GM21737 (cell line): Measurements from ENCODE around the gene GLYATL3.

ENCODE experiments used
- ATAC-seq: cut with Tn5 transposase; IDR thresholded peaks from one replicate; pipeline ENCODE4 v1.9.1; 2021; ENCODE audit warnings: mild to moderate bottlenecking, moderate library complexity; ENCODE audit not compliant: unreplicated experiment

GLYATL3 gene

DNA sequence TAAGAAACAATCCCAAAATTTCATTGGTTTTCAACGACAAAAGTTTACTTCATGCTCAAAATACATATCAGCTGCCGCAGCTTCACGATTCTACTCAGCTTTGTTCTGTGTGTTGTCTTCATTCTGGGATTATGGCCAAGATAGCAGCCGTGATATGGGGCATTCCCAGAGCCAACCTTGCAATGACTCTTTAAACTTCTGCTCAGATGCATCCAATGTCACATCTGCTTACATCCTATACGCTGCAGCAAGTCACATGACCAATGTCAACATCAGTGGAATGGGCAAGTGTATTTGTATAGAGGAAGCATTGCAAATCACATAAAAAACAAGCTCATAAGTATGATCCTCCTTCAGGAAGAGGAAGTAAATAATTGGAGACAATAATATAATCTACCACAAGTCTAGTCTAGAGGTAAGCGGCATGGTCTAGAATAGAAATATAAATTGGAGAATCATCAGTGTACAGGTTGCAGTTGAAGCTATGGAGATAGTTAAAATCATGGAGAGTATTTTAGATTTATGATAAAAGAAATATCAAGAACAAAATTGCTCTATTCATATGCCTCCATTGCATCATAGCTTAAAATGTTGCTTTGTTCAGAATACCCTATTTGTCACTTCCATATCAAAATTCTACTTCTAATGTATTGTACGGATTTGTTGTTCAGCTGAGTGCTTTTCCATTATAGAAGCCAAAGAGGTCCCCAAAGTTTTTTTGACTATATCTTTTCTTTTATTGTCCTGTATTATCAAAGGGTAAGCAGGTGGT lies 43.5 kb downstream of the GLYATL3 start:
- ATAC-seq, result no peak

DNA sequence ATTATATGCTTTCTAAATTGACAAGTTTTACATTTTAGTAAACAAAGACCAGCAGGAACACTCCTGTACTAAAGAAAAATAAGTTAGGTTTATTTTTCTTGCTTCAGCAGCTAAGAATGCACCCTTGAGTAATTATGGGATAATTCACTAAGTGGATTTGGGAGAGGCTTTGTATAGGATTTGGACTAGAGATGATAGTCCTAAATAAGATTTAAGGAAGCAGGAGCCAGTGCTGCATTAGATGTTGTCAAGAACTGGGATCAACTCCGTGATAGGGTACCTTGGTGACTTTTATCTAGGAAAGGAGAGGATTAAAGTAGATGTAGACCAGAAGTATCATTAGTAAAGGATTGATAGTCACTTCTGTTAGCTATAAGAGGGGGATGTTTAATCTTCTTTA lies 46.6 kb downstream of the GLYATL3 start:
- ATAC-seq, result no peak

DNA sequence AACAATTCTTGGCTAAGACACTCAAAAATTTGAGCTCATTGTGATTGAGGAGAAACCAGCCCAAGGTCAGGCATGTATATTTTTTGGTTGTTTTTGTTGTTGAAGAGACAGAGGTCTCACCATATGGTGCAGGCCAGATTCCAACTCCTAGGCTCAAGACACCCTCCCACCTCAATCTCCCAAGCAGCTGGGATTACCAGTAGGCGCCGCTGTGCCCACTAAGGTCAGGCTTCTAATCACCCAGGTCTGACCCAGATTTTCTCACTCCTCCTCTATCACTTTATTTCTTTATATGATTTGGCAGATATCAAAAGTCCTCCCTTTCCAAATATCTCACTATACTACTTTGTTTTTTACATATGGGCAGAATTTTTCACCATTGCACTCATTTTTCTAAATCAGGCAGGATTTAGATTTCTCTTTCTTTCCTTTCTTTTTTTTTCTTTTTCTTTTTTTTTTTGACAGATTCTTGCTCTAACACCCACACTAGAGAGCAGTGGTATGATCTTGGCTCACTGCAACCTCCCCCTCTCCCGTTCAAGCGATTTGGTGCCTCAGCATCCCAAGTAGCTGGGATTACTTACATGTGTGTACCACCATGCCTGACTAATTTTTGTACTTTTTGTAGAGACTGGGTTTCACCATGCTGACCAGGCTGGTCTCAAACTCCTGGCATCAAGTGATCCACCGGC lies 49.0 kb downstream of the GLYATL3 start:
- no peak for ATAC-seq

DNA sequence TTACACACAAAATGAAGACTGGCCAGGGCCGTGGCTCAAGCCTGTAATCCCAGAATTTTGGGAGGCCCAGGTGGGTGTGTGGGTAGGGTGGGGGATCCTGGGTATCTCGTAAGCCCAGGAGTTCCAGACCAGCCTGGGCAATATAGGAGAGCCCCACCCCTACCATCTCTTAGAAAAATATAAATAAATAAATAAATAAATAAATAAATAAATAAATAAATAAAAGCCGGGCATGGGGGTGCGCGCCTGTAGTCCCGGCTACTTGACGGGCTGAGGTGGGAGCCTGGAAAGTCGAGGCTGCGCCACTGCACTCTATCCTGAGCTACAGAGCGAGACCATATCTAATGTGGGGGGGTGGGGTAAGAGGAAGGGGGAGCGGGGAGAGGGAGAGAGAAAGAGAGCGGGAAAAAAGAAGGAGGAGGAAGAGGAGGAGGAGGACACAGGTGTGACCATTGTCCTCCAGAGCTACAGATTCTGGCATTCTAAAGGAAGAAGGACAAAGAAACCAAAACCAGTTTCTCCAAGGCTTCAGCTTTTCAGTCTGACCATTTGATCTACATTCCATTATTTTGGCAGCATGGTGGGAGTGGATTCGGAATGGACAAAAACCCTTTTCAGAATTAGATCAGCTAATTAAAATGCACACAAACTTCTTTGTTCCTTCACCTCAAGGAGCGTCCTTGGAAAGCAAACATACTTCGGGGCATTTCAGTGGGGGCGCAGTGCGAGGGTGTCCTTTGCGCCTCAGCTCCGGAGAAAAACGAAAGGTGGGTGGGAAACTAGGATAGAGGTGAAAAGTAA lies 50.2 kb downstream of the GLYATL3 start:
- ATAC-seq, result no peak

GRCh38 chr6:49550492-49551077 lies 50.9 kb downstream of the GLYATL3 start, which contains the start of gene C6orf141:
Gene C6orf141 (plus strand): TSS chr6:49550668. CDS start chr6:49550793, 125 bp downstream.
- peak; percentile 70 for ATAC-seq

DNA sequence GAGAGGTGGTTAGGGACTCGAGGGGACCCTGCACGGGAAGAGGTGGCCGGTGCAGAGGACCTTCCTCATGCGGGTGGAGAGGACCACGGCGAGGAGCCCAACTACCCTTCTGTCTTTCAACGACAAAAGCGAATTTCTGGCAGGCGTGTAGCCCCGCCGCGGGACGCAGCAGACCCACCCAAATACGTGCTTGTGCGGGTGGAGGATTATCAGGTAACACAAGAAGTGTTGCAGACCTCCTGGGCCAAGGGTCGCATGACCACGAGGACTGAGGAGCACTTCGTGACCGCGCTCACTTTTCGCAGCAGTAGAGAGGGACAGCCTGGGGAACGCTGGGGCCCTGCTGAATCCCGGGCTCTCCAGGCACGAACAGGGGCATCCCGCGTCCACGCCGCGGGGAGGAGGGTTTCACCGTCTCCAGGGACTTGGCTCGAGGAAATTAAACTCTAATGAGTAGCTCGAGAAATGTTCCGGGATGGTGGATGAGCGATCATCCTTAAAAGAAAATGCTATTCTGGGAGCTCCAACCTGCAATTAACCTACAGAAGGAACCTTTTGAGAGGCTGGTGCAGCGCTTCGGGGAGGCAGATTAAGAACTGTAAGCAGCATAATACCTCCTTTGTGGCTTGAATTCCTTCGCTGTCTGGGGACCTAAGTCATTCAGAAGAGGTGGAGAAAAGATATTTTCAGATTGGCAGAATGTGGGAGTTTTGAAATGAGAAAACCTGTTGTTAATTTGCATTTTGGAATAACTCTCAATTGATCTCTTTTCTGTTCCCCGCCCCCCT lies 51.5 kb downstream of the GLYATL3 start:
- ATAC-seq, result peak; percentile 42

- ATAC-seq, result peak; percentile 49
These were observed 52.1 kb downstream of the GLYATL3 start for GRCh38 chr6:49551866-49552129.

GRCh38 chr6:49552596-49552995 lies 52.9 kb downstream of the GLYATL3 start:
- no peak for ATAC-seq

GRCh38 chr6:49553384-49553783 lies 53.7 kb downstream of the GLYATL3 start:
- no peak for ATAC-seq

DNA sequence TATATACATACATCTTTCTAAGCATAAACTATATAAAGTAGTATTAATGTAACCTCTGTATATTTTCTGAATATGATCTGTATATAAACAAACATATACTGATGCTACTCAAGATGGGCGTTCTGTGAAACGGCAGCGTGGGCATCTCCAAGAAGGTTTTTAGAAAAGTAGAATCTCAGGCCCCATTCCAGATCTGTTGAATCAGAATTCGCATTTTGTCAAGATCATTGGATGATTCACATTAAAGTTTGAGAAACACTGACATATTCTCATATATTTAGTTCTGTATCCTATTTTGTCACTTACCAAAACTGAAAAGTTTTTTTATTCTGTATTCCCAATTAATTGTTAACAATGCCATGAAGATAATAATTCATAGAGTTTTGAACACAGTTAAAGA lies 56.2 kb downstream of the GLYATL3 start:
- no peak for ATAC-seq

DNA sequence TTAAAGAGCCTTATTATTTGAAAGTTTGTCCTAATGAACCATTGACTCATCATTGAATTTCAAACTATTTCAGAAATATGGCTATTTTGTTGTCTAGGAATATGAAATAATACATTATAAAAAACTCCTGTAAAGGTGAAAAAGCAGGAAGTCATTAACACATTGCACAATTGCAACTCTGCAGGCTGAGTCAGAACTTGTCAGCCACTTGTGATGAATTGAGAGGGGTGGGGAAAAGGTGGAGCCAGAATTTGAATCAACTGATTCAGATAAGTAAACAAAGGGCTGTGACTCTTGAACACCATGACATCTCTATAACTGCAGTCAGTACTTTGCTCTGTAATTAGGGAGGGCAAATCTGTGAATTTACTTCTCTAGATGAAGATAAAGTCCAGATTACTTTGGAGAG lies 56.7 kb downstream of the GLYATL3 start:
- ATAC-seq, result no peak

- ATAC-seq, result no peak
These were observed 57.5 kb downstream of the GLYATL3 start for GRCh38 chr6:49557177-49557576.

DNA sequence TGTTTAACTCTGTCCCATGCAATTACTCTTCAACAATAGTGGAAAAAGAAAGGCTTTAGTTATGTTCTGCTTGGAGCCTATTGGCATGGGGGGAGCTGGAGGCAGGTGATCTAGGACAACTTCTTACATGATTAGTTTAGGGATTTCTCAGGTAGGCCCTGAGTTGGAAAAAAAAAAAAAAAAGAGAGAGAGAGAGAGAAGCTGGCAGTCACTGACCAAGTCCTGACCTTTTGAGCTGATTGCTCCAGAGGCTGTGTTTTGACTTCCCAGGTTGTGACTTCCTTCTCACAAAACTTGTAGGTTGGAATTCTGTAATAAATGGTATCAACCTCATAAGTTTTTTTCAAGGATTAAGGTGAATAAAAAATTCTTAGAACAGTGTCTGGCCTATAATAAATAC lies 58.5 kb downstream of the GLYATL3 start:
- no peak for ATAC-seq

GRCh38 chr6:49563006-49563886 lies 63.5 kb downstream of the GLYATL3 start:
- no peak for ATAC-seq

GRCh38 chr6:49564552-49564951 lies 64.8 kb downstream of the GLYATL3 start:
- ATAC-seq, result no peak

DNA sequence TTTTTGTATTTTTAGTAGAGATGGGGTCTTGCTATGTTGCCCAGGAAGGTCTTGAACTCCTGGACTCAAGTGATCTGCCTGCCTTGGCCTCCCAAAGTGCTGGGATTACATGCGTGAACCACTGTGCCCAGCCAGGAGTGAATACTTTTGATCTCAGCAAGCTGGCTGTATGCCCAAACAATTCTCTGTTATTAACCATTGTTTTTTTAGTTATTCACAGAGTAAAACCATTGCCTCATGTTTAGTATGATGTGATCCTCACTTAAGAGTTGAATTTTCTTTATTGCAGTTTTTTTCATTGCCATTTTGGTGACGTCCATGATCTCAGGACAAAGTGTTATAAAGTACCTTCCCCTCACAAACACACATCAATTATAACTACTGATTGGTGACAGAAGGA lies 65.5 kb downstream of the GLYATL3 start:
- no peak for ATAC-seq

DNA sequence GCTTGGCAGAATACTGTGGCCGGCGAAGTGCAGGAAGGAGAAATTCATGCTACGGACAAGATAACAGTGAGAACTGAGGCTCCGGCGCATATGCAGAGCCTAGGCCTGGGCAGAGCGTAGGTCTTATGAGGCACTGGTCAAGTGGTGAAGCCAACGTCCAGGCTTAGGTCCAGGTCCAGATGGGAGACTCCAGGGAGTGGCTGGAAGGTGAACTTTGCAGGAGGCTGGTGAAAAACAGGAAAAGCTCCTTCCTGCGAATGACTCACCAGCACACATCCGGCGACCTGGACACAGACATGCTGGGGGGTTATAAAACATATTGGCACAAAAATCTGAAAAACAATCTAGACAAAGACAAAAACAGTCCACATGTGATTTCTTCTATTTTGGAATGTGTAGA lies 66.1 kb downstream of the GLYATL3 start:
- ATAC-seq, result no peak

- ATAC-seq, result no peak
These were observed 70.9 kb downstream of the GLYATL3 start for GRCh38 chr6:49570474-49571079.

GRCh38 chr6:49576618-49577017 lies 76.9 kb downstream of the GLYATL3 start:
- ATAC-seq, result no peak
